GOT3 (cell line): ENCODE results near the gene INSL6.
"Not testable (repeated sequence)": the region's sequence is repeated elsewhere in the genome, so short reads cannot be mapped to it uniquely, and the experiment has no call there.

ENCODE experiments used
- DNase-seq: peaks from one replicate; lab custom pipeline; 2025; ENCODE audit warnings: mixed read lengths; lab: John Stamatoyannopoulos, UW

INSL6 gene

GRCh38 chr9:5185220-5185840 lies at the start of gene INSL6:
Gene INSL6 (minus strand): TSS chr9:5185639. CDS start chr9:5185602, 37 bp downstream.
- no peak for DNase-seq

- DNase-seq: no peak
These were observed 45.8 kb upstream of the INSL6 start, which contains the start of gene INSL4 for GRCh38 chr9:5231212-5231611. Gene INSL4 (plus strand): TSS chr9:5231419. CDS start chr9:5231524, 105 bp downstream.

- DNase-seq: no peak
These were observed 45.1 kb upstream of the INSL6 start for GRCh38 chr9:5230554-5230953.

GRCh38 chr9:5205071-5205470 lies 19.6 kb upstream of the INSL6 start:
- no peak for DNase-seq

GRCh38 chr9:5195463-5195862 lies 10.0 kb upstream of the INSL6 start:
- no peak for DNase-seq

GRCh38 chr9:5193345-5193744 lies 7.9 kb upstream of the INSL6 start:
- DNase-seq: no peak

GRCh38 chr9:5191985-5192384 lies 6.5 kb upstream of the INSL6 start:
- DNase-seq: no peak

- no peak for DNase-seq
These were observed 2.9 kb upstream of the INSL6 start for GRCh38 chr9:5188060-5188984.

- DNase-seq: no peak
These were observed 1.2 kb upstream of the INSL6 start for GRCh38 chr9:5186416-5187169.

GRCh38 chr9:5184776-5185175 lies 663 bp downstream of the INSL6 start:
- no peak for DNase-seq

GRCh38 chr9:5180631-5181030 lies 4.8 kb downstream of the INSL6 start:
- DNase-seq: not testable (repeated sequence)

GRCh38 chr9:5178126-5178805 lies 7.2 kb downstream of the INSL6 start:
- no peak for DNase-seq

GRCh38 chr9:5146241-5146640 lies 39.2 kb downstream of the INSL6 start:
- DNase-seq: no peak

GRCh38 chr9:5144217-5144616 lies 41.2 kb downstream of the INSL6 start:
- no peak for DNase-seq

- DNase-seq: no peak
These were observed 45.3 kb downstream of the INSL6 start for GRCh38 chr9:5140151-5140550.

GRCh38 chr9:5122516-5122915 lies 62.9 kb downstream of the INSL6 start:
- DNase-seq: no peak

GRCh38 chr9:5122116-5122515 lies 63.3 kb downstream of the INSL6 start:
- DNase-seq: no peak

GRCh38 chr9:5113994-5114748 lies 71.3 kb downstream of the INSL6 start:
- no peak for DNase-seq
